Activated CD4-positive, alpha-beta T cell treated with anti-CD3 and anti-CD28 coated beads, Interleukin-2, amount 10 ng/mL, durations not matched to agents 7 days and 5 days (primary cell): ENCODE data around the gene IL17RD. TPM values are rescaled to one million over a fixed set of nuclear protein-coding genes. Genes with fewer than 3 reads are reported as not detected.

Experiments used
- CTCF ChIA-PET: fragments of 350-600 bp; sonication (Branson Sonifier 250); formaldehyde crosslinking; loops from one replicate; lab custom pipeline; 2021; ENCODE audit warnings: antibody characterized with exemption; lab: Charles Lee
- POLR2A ChIA-PET: fragments of 350-600 bp; sonication (Branson Sonifier 250); formaldehyde crosslinking; loops from one replicate; lab custom pipeline; 2021; ENCODE audit warnings: antibody characterized with exemption; lab: Charles Lee
- DNase-seq: peaks from one replicate; pipeline ENCODE4 v3.0.0-alpha.2; 2020
- H3K27ac Mint-ChIP-seq: one replicate; pipeline ENCODE4 v1.8.0; 2021; ENCODE audit warnings: mild to moderate bottlenecking, moderate library complexity, mixed read lengths
- H3K27me3 Mint-ChIP-seq: one replicate; pipeline ENCODE4 v1.8.0; 2021; ENCODE audit warnings: mixed read lengths
- H3K36me3 Mint-ChIP-seq: one replicate; pipeline ENCODE4 v1.8.0; 2021; ENCODE audit warnings: low read depth, mixed read lengths
- H3K4me1 Mint-ChIP-seq: one replicate; pipeline ENCODE4 v1.8.0; 2021; ENCODE audit warnings: mixed read lengths
- H3K4me3 Mint-ChIP-seq: one replicate; pipeline ENCODE4 v1.8.0; 2021; ENCODE audit warnings: mild to moderate bottlenecking, moderate library complexity, mixed read lengths
- H3K9me3 Mint-ChIP-seq: one replicate; pipeline ENCODE4 v1.8.0; 2021; ENCODE audit warnings: mixed read lengths
- total RNA-seq, 2 experiments: library from RNA; stranded (reverse); gene quantifications; one replicate each; pipeline ENCODE4 v1.2.3, GENCODE V29; 2021

The IL17RD gene
- total RNA-seq, 2 experiments from 2014 or later = not detected

DNA sequence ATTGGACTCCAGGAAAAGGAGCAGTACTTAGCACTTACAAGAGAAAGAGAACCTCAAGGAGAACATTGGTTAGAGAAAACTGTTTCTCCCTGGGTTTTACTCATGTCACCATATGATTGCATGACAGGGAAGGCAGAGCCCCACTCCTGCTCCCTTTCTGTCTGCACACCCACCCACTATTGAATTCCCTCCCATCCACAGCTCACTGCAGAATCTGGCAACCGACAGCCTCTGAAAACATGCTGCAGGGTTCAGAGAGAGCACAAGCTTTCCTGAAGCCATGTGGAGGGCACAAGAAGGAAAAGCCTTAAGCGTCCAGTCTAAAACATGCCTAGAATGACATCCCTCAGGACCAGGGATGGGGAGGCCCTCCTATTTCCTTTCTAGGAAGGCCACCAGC, 3.0 kb upstream of the IL17RD start:
- CTCF ChIA-PET = no interaction called here
- Mint-ChIP-seq H3K4me1 (peaks cover 10% of the 10 kb centered on the region), H3K9me3 (no peaks in the 10 kb centered on the region), H3K4me3 (no peak overlapping the region), H3K27me3 (peaks cover 70% of the 10 kb centered on the region), H3K27ac (no peak overlapping the region), H3K36me3 (no peaks in the 10 kb centered on the region)
- DNase-seq = no peak
- POLR2A ChIA-PET = no interaction called here

DNA sequence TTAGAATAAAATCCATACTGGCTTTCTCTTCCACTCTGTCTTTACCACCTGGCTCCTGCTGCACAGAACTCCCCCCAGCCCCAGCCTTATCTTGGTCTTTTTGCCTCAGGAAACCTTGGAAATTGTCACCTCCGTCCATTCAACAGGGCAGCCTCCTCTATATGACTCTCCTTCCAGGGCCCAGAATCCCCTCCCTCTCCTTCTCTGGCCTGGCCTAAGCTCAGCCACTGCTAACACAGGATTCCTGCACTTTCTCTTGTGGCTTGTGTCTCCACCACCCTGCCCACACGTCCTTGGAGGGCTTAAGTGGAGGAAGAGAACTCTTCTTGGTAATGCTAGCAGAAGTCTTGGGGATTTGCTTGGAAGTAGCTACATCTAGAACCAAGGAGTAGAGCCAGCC, 1.5 kb upstream of the IL17RD start:
- POLR2A ChIA-PET = no interaction called here
- H3K27me3 Mint-ChIP-seq = peaks cover 74% of the 10 kb centered on the region
- peaks cover 10% of the 10 kb centered on the region for H3K4me1 Mint-ChIP-seq
- no peak overlapping the region for H3K4me3 Mint-ChIP-seq
- DNase-seq = no peak
- no peaks in the 10 kb centered on the region for H3K9me3 Mint-ChIP-seq
- H3K27ac Mint-ChIP-seq = no peak overlapping the region
- CTCF ChIA-PET = interaction anchor here (0.6 to 2.0 kb wide), 5 partner anchors 8 to 318 kb away, joined by 3 to 5 read pairs (median 4); no protein-coding TSS in a partner anchor
- H3K36me3 Mint-ChIP-seq = no peaks in the 10 kb centered on the region

DNA sequence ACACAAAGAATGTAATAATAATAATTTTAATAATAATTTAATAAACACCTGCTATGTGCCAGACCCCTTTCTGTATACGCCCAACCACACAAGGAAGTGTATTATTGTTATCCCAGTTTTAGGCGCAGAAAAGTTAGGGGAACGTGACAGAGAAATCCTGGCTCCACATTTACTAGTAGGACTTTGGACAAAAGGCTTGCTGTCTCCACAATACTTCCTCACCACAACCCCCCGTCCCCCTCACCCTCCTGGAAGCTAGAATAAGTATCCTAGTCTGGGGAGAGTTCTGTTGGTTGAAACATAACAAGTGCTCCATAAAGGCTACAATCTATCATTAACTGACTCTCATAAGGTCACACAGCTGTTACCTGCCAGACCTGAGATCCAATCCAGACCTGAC, 488 bp upstream of the IL17RD start:
- no peaks in the 10 kb centered on the region for H3K9me3 Mint-ChIP-seq
- no peak overlapping the region for H3K27ac Mint-ChIP-seq
- H3K4me1 Mint-ChIP-seq = peaks cover 10% of the 10 kb centered on the region
- no peak for DNase-seq
- ChIA-PET CTCF (interaction anchor here (0.7 to 2.0 kb wide), 3 partner anchors 8 to 52 kb away, joined by 3 to 5 read pairs (median 4); no protein-coding TSS in a partner anchor), POLR2A (no interaction called here)
- peak overlapping the region; percentile 55 for H3K4me3 Mint-ChIP-seq
- H3K27me3 Mint-ChIP-seq = peaks cover 80% of the 10 kb centered on the region
- no peaks in the 10 kb centered on the region for H3K36me3 Mint-ChIP-seq

DNA sequence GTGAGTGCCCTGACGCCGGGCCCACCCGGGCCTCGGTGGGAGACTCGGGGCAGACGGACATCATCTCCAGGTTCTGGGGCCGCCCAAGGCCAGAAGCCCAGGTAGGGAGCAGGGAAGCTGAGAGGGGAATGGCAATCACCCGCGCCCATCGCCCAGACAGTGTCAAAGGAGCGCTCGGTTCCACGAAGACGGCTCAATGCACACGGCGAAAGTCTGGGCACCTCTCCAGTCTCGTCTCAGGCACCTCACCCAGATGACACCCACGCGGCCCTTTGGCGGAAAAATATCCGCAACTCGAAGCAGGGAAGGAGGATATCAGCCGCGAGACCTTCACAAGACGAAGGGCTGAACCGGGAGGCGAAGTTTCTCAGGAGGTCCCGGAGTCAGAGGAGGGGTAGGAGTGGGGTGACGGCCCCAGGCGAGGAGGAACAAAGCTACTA, 916 bp downstream of the IL17RD start:
- Mint-ChIP-seq H3K36me3 (no peaks in the 10 kb centered on the region), H3K4me3 (peak overlapping the region; percentile 68), H3K4me1 (peaks cover 10% of the 10 kb centered on the region), H3K27me3 (peaks cover 78% of the 10 kb centered on the region), H3K9me3 (no peaks in the 10 kb centered on the region), H3K27ac (no peak overlapping the region)
- CTCF ChIA-PET = interaction anchor here (1.0 kb wide), 1 partner anchor 265 kb away, joined by 4 read pairs; no protein-coding TSS in a partner anchor
- POLR2A ChIA-PET = no interaction called here
- DNase-seq = peak; percentile 10

DNA sequence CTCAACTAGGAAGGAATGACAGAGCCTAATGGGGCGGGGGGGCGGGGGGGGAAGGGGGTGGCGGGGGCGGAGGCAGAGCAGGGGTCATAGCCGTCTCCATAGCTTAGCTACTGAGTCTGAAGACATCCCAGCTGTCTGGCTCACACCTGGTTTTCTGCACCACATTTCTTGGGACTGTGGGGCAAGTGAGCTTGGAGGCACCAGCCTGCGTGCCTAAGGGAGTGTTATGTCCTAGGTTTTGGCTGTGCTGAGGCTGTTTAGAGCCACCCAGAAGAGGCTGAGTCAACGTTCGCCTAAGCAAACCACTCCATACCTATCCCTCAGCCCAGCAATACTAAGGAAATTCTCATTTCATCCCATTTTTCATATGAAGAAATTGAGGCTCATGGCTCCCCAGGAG, 1.4 kb downstream of the IL17RD start:
- H3K27ac Mint-ChIP-seq = no peak overlapping the region
- no peak for DNase-seq
- H3K9me3 Mint-ChIP-seq = no peaks in the 10 kb centered on the region
- ChIA-PET POLR2A (no interaction called here), CTCF (no interaction called here)
- peaks cover 76% of the 10 kb centered on the region for H3K27me3 Mint-ChIP-seq
- no peaks in the 10 kb centered on the region for H3K36me3 Mint-ChIP-seq
- H3K4me1 Mint-ChIP-seq = peaks cover 15% of the 10 kb centered on the region
- H3K4me3 Mint-ChIP-seq = no peak overlapping the region

DNA sequence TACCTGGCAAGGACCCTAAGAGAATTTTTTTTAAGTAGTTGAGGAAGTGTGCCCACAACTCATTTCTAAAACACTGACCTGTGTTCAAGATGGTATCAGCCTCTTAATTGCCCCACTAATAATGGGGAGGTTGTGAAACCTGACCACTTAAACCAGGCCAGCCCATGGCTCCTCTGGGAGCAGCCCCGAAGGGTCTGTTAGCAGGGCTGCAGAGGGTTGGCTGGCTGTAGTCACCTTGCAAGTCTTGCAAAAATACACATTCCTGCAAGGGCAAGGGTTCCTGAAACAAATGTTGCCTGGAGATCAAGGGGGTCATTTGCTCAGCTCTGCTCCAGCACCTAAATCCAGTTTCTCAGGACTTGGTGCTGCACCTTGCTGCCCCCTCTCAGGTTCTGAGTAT, 3.2 kb downstream of the IL17RD start:
- no peak overlapping the region for H3K27ac Mint-ChIP-seq
- H3K9me3 Mint-ChIP-seq = no peaks in the 10 kb centered on the region
- peaks cover 68% of the 10 kb centered on the region for H3K27me3 Mint-ChIP-seq
- H3K4me3 Mint-ChIP-seq = no peak overlapping the region
- CTCF ChIA-PET = interaction anchor here (1.2 kb wide), 1 partner anchor 25 kb away, joined by 3 read pairs; no protein-coding TSS in a partner anchor
- H3K36me3 Mint-ChIP-seq = no peaks in the 10 kb centered on the region
- DNase-seq = no peak
- H3K4me1 Mint-ChIP-seq = peaks cover 20% of the 10 kb centered on the region
- POLR2A ChIA-PET = no interaction called here

DNA sequence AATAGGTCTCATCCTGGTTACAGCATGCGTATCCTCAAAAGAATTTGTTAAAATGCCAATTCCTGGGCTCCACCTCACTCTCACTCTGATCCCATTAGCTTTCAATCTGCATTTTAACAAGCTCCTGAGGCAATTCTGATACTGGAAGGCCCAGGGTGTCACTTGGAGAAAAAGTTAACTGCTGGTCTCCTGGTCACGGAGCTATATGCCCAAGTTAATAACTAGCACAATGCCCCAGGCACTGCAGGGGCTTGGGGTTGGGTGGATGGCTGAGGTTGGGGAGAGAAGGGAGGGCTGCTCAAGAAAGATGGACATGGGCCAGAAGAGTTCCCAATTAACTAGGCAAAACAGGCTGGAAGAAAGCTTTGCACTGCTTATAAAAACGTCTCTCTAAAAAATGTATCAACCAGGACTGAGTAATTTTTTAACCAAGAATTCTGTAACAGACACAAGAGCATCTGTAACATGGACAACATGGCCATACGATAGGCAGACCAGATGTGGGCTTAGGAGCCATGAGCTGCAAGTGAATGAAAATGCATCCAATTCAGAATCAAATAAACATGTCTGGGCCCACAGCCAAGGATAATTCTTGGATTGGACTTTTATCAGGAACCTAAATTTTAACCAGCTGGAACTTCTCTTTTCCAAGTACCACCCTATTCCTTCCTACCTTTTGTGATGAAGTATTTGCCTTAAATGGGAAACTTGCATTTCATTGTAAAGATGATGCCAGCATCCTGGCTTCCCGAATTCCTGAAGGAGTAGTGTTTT, 4.2 kb downstream of the IL17RD start:
- no peaks in the 10 kb centered on the region for H3K9me3 Mint-ChIP-seq
- no peaks in the 10 kb centered on the region for H3K36me3 Mint-ChIP-seq
- H3K27ac Mint-ChIP-seq = no peak overlapping the region
- no peak overlapping the region for H3K4me3 Mint-ChIP-seq
- ChIA-PET CTCF (interaction anchor here (0.6 to 2.5 kb wide), 2 partner anchors 8 to 905 kb away, joined by 4 to 8 read pairs; no protein-coding TSS in a partner anchor), POLR2A (interaction anchor here (0.6 kb wide), 1 partner anchor 82 kb away, joined by 5 read pairs; no protein-coding TSS in a partner anchor)
- peaks cover 20% of the 10 kb centered on the region for H3K4me1 Mint-ChIP-seq
- H3K27me3 Mint-ChIP-seq = peaks cover 66% of the 10 kb centered on the region
- no peak for DNase-seq

DNA sequence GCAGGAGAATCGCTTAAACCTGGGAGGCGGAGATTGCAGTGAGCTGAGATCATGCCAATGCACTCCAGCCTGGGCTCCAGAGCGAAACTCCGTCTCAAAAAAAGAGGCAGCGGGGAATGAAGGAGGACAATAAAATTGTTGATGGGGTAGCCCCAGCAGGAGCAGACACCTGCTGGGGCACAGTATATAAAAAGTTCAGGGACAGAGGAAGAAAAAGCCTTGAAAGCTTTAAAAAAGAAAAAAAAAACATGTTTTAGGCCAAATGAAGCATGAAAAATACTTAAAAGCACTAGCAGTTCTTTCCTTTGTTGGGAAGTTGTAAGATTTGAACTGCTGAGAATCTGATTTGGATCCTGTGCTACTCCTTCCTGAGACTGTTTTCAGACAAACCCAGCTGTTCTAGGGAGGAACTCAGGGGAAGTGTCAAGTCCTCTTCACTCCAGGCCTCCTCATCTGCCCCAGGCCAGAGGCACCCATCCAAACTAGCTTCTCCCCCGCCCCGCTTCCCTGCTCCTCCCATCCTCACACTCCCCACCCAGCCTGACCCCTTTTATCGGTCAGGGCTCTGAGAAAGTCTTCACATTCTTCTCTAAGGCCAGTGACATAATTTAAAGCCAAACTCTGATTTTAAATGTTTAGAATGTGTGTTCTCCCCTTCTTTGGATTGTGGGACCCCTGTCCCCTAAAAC, 4.9 kb downstream of the IL17RD start:
- CTCF ChIA-PET = interaction anchor here (0.6 to 2.5 kb wide), 2 partner anchors 9 to 906 kb away, joined by 4 to 8 read pairs; no protein-coding TSS in a partner anchor
- Mint-ChIP-seq H3K27me3 (peaks cover 61% of the 10 kb centered on the region), H3K4me1 (peaks cover 20% of the 10 kb centered on the region), H3K4me3 (no peak overlapping the region), H3K9me3 (no peaks in the 10 kb centered on the region), H3K27ac (no peak overlapping the region), H3K36me3 (no peaks in the 10 kb centered on the region)
- POLR2A ChIA-PET = interaction anchor here (0.6 kb wide), 1 partner anchor 82 kb away, joined by 5 read pairs; no protein-coding TSS in a partner anchor
- DNase-seq = no peak

DNA sequence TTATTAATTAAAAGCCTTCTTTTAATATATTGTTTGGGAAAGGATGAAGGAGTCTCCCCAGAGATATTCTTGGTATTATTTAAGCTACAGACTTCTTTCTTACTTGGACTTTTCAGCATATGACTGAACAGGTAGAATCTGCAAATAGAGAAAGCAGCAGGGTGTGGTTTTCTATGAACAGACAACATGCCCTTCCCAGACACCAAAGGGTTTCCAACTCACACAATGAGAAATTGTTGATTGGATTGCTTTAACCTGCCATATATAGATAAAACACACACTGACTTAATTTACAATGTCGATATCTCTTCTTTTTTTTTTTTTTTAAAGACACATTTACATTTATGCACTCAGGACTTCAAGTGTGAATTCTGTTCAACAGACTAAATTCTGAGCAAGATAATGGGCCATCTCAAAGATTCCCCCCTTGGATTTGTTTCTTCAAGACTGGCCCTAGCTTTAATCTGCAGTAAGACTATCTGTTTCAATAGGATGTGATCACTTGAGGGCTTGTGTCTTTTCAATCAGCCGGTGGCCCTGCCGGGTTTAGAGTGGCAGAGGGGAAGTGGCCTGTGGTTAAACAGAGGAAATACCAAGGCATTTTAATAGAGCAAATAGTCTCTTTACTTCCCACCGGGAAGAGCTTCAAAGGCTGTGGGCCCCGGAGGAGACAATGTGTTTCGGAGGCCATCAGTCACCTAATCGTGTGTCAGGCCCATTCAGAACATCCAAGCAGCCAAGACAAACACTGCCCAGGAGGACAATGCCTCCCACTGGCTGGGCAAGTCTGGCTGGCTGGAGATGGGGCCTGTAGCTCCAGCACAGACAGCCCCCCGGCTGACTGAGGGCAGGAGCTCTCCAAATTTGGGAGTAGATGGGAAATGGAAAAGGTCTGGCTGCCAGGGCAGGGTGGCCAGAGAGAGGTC, 6.1 kb downstream of the IL17RD start:
- peaks cover 16% of the 10 kb centered on the region for H3K4me1 Mint-ChIP-seq
- DNase-seq = peak; percentile 30
- peaks cover 65% of the 10 kb centered on the region for H3K27me3 Mint-ChIP-seq
- no peaks in the 10 kb centered on the region for H3K9me3 Mint-ChIP-seq
- POLR2A ChIA-PET = no interaction called here
- H3K4me3 Mint-ChIP-seq = no peak overlapping the region
- no peaks in the 10 kb centered on the region for H3K36me3 Mint-ChIP-seq
- CTCF ChIA-PET = interaction anchor here (0.7 to 2.5 kb wide), 3 partner anchors 10 to 63 kb away, joined by 3 to 8 read pairs (median 6); no protein-coding TSS in a partner anchor
- peak overlapping the region; percentile 42 for H3K27ac Mint-ChIP-seq

DNA sequence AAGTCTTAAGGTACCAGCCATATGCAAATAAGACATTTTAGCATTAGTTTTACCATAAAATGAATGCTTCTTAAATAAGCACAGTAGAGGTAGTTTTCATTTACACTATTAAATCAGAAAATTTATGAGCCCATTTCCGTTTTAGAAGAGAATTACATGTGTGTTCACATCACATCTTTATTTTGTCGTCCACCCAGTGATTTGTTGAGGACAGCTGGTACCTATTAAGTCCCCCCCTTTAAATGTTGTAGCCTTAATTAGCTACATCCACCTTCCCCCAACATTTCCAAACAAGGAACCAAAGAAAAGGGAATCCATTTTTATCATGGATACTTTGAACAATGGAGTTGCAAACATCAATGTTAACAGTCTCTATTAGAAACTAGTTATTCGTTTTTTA, 6.8 kb downstream of the IL17RD start:
- Mint-ChIP-seq H3K27ac (no peak overlapping the region), H3K4me3 (no peak overlapping the region), H3K27me3 (peaks cover 60% of the 10 kb centered on the region), H3K4me1 (peaks cover 15% of the 10 kb centered on the region), H3K36me3 (no peaks in the 10 kb centered on the region), H3K9me3 (no peaks in the 10 kb centered on the region)
- CTCF ChIA-PET = interaction anchor here (0.7 kb wide), 1 partner anchor 62 kb away, joined by 6 read pairs; no protein-coding TSS in a partner anchor
- POLR2A ChIA-PET = no interaction called here
- DNase-seq = no peak

DNA sequence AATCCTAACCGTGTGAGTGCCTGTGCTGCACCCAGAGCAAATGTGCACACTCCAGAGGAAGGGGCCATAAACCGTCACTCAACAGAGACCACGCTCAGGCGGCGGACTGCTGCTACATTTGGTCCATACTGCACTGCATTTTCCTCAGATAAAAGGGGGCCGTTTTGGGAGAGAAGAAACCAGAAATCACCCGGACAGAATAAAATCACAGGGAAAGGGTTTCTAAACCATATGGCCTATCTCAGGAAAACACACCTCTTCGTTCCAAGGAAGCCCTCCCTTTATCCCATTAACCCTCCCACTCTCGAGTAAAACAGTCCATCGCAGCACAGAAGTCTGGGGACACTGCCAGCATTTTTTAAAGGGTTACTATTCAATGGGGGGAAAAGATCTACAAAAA, 7.6 kb downstream of the IL17RD start:
- CTCF ChIA-PET = interaction anchor here (1.3 kb wide), 1 partner anchor 9 kb away, joined by 4 read pairs; no protein-coding TSS in a partner anchor

DNA sequence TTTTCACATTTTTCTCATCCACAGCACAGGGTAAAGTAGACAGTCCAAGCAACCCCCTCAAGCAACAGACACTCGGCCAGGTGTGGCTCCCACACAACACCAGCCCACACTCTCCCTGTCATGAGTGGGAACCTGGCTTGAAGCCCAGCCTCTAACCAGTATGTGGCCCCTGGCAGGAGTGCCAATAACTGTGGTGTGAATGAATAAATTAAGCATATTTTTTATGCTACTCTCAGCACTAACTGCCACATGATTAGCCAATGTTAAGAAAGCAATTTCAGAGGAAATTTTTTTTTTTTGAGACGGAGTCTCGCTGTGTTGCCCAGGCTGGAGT, 9.9 kb downstream of the IL17RD start:
- no peak overlapping the region for H3K27ac Mint-ChIP-seq
- ChIA-PET CTCF (interaction anchor here (0.6 kb wide), 1 partner anchor 589 kb away, joined by 3 read pairs; no protein-coding TSS in a partner anchor), POLR2A (no interaction called here)
- peaks cover 15% of the 10 kb centered on the region for H3K4me1 Mint-ChIP-seq
- H3K9me3 Mint-ChIP-seq = no peaks in the 10 kb centered on the region
- H3K27me3 Mint-ChIP-seq = peaks cover 46% of the 10 kb centered on the region
- H3K4me3 Mint-ChIP-seq = no peak overlapping the region
- no peaks in the 10 kb centered on the region for H3K36me3 Mint-ChIP-seq
- DNase-seq = no peak

More for the DNA sequence above, 7.6 kb downstream of the IL17RD start:
- no peaks in the 10 kb centered on the region for H3K9me3 Mint-ChIP-seq
- peaks cover 53% of the 10 kb centered on the region for H3K27me3 Mint-ChIP-seq
- no peaks in the 10 kb centered on the region for H3K36me3 Mint-ChIP-seq
- no peak overlapping the region for H3K27ac Mint-ChIP-seq
- peaks cover 15% of the 10 kb centered on the region for H3K4me1 Mint-ChIP-seq
- no peak overlapping the region for H3K4me3 Mint-ChIP-seq
- POLR2A ChIA-PET = no interaction called here
- DNase-seq = no peak
